ENCODE data around the gene NAPB.
A peak's percentile ranks its signal among the peaks of the same experiment; 100 is the strongest.

The NAPB gene

GRCh38 chr20:23360531-23360930 is 60.8 kb downstream of the NAPB start:
- TF ChIP-seq MYC (IDR thresholded peaks at IDR 0.05; ENCODE audit: low read depth, low read length) = no peak
- TF ChIP-seq CTCF (IDR thresholded peaks at IDR 0.05; ENCODE audit: low read depth, low read length) = no peak
- no peak for TF ChIP-seq MAX (IDR thresholded peaks at IDR 0.05; ENCODE audit: low read depth, low read length)
- TF ChIP-seq POLR2A (IDR thresholded peaks at IDR 0.05; ENCODE audit: extremely low read depth, insufficient read length) = no peak
- peak overlapping the region; percentile 71 for H3K4me3 ChIP-seq (ENCODE audit: low read depth, low read length)
- DNase-seq (ENCODE audit: low read depth) = no peak

- TF ChIP-seq POLR2A (IDR thresholded peaks at IDR 0.05; ENCODE audit: extremely low read depth, insufficient read length) (no peak), MYC (IDR thresholded peaks at IDR 0.05; ENCODE audit: low read depth, low read length) (no peak), MAX (IDR thresholded peaks at IDR 0.05; ENCODE audit: low read depth, low read length) (no peak), CTCF (IDR thresholded peaks at IDR 0.05; ENCODE audit: low read depth, low read length) (no peak)
- no peak for DNase-seq (ENCODE audit: low read depth)
- H3K4me3 ChIP-seq (ENCODE audit: low read depth, low read length) = no peak overlapping the region
Measured at GRCh38 chr20:23358923-23359593, 62.2 kb downstream of the NAPB start.

- peak overlapping the region; percentile 53 for H3K4me3 ChIP-seq (ENCODE audit: low read depth, low read length)
- no peak for DNase-seq (ENCODE audit: low read depth)
- TF ChIP-seq CTCF (IDR thresholded peaks at IDR 0.05; ENCODE audit: low read depth, low read length) (no peak), MAX (IDR thresholded peaks at IDR 0.05; ENCODE audit: low read depth, low read length) (no peak), POLR2A (IDR thresholded peaks at IDR 0.05; ENCODE audit: extremely low read depth, insufficient read length) (no peak), MYC (IDR thresholded peaks at IDR 0.05; ENCODE audit: low read depth, low read length) (no peak)
Measured at GRCh38 chr20:23358563-23358906, 62.8 kb downstream of the NAPB start.

GRCh38 chr20:23357767-23358562 is 63.3 kb downstream of the NAPB start:
- peak overlapping the region; percentile 87 for H3K4me3 ChIP-seq (ENCODE audit: low read depth, low read length)
- TF ChIP-seq CTCF (IDR thresholded peaks at IDR 0.05; ENCODE audit: low read depth, low read length) (no peak), MAX (IDR thresholded peaks at IDR 0.05; ENCODE audit: low read depth, low read length) (peak; percentile 99), MYC (IDR thresholded peaks at IDR 0.05; ENCODE audit: low read depth, low read length) (peak; percentile 89), POLR2A (IDR thresholded peaks at IDR 0.05; ENCODE audit: extremely low read depth, insufficient read length) (peak; percentile 68)
- DNase-seq (ENCODE audit: low read depth) = peak; percentile 100

- H3K4me3 ChIP-seq (ENCODE audit: low read depth, low read length) = no peak overlapping the region
- no peak for DNase-seq (ENCODE audit: low read depth)
- no peak for TF ChIP-seq POLR2A (IDR thresholded peaks at IDR 0.05; ENCODE audit: extremely low read depth, insufficient read length)
- TF ChIP-seq CTCF (IDR thresholded peaks at IDR 0.05; ENCODE audit: low read depth, low read length) = no peak
Measured at GRCh38 chr20:23356203-23356602, 65.1 kb downstream of the NAPB start.
